Pons (tissue), 1 donor: ENCODE results near the gene NHS.

Experiments
- DNase-seq: peaks from one replicate; pipeline ENCODE4 v3.0.0-alpha.2; 2016; ENCODE audit warnings: low spot score

Gene NHS

GRCh38 chrX:17679261-17679660 is 304.3 kb downstream of the NHS start:
- DNase-seq: no peak

- DNase-seq: no peak
Measured at GRCh38 chrX:17679820-17680219, 304.8 kb downstream of the NHS start.

GRCh38 chrX:17680732-17681413 is 305.9 kb downstream of the NHS start:
- no peak for DNase-seq

DNA sequence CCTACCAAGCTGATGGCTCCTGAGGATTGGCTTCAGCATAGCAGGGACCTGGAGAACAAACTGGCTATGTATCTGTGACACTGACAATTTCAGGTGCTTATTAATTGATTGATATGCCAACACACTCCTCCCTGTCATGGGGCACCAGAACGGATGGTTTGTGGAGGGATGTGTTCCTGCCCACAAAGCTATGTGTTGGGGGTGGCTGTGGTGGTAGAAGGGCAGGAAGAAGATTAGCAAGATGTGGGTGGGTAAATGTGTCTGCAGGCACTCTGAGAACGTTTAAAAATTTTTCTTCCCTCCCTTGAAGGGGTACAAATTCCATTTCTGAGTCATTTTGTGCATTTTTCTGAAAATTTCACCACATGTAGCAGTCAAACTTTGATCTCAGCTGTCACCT is 307.3 kb downstream of the NHS start:
- no peak for DNase-seq

DNA sequence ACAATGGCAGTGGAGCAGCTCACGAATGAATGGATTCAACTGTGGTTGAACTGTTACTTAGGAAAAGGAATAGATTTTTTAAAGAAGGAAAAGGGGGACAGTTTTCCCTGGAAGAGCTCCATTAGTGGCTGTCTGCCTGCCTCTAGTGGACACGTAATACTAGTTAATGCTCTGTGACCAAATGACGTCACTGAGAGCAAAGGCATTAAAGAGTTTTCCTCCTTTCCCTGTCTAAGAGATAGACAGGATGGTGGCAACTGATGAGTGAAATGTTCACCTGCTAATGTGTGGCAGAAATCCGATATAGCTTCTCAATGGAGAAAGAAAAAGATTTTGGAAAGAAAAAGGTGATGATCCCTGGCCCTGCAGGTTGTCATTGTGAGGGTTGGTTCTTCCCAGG is 310.0 kb downstream of the NHS start:
- DNase-seq: no peak

DNA sequence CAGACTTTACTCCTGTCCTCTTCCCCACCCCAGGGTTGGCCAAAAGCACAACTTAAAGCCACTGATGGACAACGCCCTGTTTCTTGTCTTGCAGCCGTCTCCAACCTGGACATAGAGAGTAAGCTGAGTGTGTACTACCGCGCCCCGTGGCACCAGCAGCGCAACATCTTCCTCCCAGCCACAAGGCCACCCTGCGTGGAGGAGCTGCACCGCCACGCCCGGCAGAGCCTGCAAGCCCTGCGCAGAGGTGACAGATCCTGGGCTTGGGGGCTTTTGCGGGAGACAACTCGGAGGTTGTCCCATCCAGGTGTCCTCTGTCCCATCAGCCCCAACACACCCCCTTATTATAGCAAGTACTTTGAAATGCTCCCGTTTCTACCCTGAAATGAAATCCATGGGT is 312.6 kb downstream of the NHS start:
- no peak for DNase-seq

DNA sequence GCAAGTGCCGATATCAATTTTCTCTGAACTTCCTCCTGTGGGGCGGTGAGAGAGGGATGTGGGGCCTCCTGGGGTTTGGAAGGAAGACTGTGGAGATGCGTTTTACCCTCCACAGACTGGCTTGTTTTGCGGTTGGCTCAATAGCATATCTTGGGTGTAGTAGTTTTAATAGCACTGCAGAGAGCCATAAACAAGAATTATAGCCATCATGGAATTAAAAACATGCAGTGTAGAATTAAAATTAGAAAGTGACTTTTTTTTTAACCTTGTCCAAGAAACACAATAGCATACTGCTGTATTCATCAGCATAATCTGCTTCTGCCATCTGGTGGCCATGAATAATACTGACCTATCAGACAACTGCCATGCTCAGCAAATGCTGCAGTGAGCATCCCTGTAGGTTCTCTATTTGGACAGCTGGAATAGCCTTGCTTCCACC is 315.0 kb downstream of the NHS start:
- peak; percentile 81 for DNase-seq

- no peak for DNase-seq
Measured at GRCh38 chrX:17692709-17693346, 317.8 kb downstream of the NHS start.

GRCh38 chrX:17697191-17697590 is 322.2 kb downstream of the NHS start:
- DNase-seq: peak; percentile 38

- no peak for DNase-seq
Measured at GRCh38 chrX:17700976-17701375, 326.0 kb downstream of the NHS start.

GRCh38 chrX:17703201-17703600 is 328.2 kb downstream of the NHS start:
- no peak for DNase-seq

GRCh38 chrX:17705211-17705610 is 330.2 kb downstream of the NHS start:
- DNase-seq: no peak

DNA sequence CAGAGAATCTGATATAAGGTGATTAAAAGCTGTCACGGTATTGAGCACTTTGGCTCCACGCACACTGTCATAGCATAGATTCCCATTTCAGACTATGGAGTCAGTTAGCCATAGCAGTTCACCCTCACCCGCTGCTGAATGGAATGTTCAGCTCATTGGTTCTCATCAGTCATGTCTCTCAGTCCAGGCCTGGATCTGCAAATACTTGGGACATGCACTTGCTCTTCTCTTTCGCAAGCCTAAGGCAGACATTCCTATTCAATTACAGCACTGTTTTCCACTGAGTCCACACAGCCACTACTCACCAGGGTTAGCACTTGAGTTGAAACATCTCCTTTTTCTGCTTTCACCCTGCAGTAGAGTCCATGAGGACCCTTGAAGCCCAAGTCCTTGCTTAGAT is 331.7 kb downstream of the NHS start:
- DNase-seq: no peak

GRCh38 chrX:17707731-17708130 is 332.7 kb downstream of the NHS start:
- DNase-seq: no peak

GRCh38 chrX:17710871-17711301 is 335.9 kb downstream of the NHS start:
- DNase-seq: no peak

- no peak for DNase-seq
Measured at GRCh38 chrX:17713288-17713687, 338.3 kb downstream of the NHS start.

DNA sequence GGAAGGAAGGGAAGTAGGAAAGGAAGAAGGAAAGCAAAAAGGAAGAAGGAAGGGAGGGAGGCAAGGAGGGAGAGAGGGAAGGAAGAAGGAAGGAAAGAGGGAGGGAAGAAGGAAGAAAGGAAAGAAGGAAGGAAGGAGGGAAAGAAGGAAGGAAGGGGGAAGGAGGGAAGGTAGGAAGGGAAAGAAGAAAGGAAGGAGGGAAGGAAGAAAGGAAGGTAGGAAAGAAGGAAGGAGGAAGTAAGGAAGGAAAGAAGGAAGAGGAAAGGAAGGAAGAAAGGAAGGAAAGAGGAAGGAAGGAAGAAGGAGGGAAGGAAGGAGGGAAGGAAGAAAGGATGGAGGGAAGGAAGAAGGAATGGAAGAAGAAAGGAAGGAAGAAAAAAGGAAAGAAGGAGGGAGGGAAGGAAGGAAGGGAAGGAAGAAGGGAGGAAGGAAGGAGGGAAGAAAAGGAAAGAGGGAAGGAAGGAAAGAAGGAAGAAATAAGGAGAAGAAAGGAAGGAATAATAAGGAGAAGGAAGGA is 343.7 kb downstream of the NHS start:
- no peak for DNase-seq

DNA sequence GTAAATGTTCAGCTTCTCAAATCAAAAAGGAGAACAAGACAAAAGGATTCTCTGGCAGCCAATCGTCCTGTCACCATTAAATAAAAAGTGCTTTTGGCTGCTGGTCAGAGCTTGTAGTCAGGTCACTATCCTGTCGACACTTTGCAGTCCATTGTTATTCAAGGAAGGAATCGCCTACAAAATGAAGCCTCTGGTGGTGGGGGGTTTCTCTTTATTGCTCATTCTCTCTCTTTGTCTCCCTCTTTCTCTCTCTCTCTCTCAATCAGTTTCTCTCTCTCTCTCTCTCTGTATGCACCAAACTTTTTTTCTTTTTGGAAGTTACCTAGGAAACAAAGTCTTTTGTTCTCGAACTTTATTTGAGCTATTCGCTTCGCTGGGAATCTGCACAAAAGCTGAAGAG is 344.7 kb downstream of the NHS start:
- no peak for DNase-seq

- no peak for DNase-seq
Measured at GRCh38 chrX:17721715-17722114, 346.7 kb downstream of the NHS start.

DNA sequence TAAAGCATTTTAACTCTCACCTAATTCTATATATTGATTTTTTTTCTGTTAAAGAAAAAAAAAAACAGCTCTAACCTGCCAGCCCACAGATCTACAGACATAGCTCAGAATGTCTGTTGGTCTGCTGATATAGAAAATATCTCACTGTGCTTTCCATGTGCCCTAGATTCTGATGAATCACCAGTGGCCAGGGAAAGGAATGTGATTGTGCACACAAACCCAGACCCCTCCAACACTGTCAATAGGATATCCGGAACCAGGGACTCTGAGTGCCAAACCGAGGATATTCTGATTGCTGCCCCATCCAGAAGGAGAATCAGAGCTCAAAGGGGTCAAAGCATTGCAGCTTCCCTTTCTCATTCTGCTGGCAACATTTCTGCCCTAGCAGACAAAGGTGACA is 350.2 kb downstream of the NHS start:
- no peak for DNase-seq

GRCh38 chrX:17732138-17732783 is 357.3 kb downstream of the NHS start:
- DNase-seq: no peak

DNA sequence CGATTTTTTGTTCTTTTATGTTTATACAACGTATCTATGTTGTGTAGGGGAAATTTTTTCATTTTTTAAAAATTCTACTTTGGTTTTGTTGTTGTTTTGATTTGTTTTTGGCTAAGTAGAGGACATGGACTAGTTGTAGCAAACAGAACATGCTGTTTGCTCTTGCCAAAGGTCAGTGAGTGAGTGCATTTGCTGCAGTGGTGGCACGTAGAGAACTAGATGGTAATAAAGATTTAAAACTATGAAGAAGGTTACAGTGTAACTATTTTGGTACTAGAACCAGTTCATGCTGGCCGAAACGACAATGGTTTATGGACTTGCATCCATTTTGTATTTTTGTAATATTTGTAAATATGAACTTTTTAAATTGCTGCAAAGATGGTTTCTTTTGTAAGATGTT is 360.4 kb downstream of the NHS start:
- no peak for DNase-seq

GRCh38 chrX:17736478-17736855 is 361.5 kb downstream of the NHS start:
- no peak for DNase-seq
